NCI-H748 (cell line): ENCODE results near the gene AFG3L2.

ENCODE experiments used
- DNase-seq: peaks from one replicate; lab custom pipeline; 2025; ENCODE audit not compliant: unreplicated experiment; lab: John Stamatoyannopoulos, UW

Gene AFG3L2

GRCh38 chr18:12326711-12327460, 50.1 kb downstream of the AFG3L2 start:
- DNase-seq, result no peak

GRCh38 chr18:12325726-12326245, 51.2 kb downstream of the AFG3L2 start:
- DNase-seq, result no peak

GRCh38 chr18:12324991-12325725, 51.9 kb downstream of the AFG3L2 start:
- no peak for DNase-seq

GRCh38 chr18:12321333-12321732, 55.7 kb downstream of the AFG3L2 start:
- DNase-seq, result no peak

GRCh38 chr18:12318857-12319256, 58.2 kb downstream of the AFG3L2 start:
- no peak for DNase-seq

GRCh38 chr18:12318334-12318697, 58.7 kb downstream of the AFG3L2 start:
- no peak for DNase-seq

- DNase-seq, result no peak
These were observed 59.2 kb downstream of the AFG3L2 start for GRCh38 chr18:12317664-12318333.

GRCh38 chr18:12315911-12316310, 61.1 kb downstream of the AFG3L2 start:
- no peak for DNase-seq

- no peak for DNase-seq
These were observed 61.5 kb downstream of the AFG3L2 start for GRCh38 chr18:12315490-12315889.

GRCh38 chr18:12314591-12315305, 62.3 kb downstream of the AFG3L2 start:
- no peak for DNase-seq

GRCh38 chr18:12313530-12314245, 63.3 kb downstream of the AFG3L2 start:
- DNase-seq, result no peak

GRCh38 chr18:12312976-12313375, 64.1 kb downstream of the AFG3L2 start:
- no peak for DNase-seq

GRCh38 chr18:12310762-12311161, 66.3 kb downstream of the AFG3L2 start:
- no peak for DNase-seq

- no peak for DNase-seq
These were observed 67.3 kb downstream of the AFG3L2 start for GRCh38 chr18:12309683-12310198.

GRCh38 chr18:12308386-12309100, 68.5 kb downstream of the AFG3L2 start:
- peak; percentile 74 for DNase-seq

GRCh38 chr18:12307701-12308385, 69.2 kb downstream of the AFG3L2 start, which contains the start of gene TUBB6:
TUBB6 (plus strand) TSS chr18:12308241; CDS start chr18:12308293, 52 bp downstream.
- DNase-seq, result peak; percentile 75

- DNase-seq, result no peak
These were observed 70.0 kb downstream of the AFG3L2 start for GRCh38 chr18:12306752-12307700.
